Measurements from ENCODE around the gene TTLL5. TPM values are rescaled to one million over a fixed set of nuclear protein-coding genes. Genes with fewer than 3 reads are reported as not detected.
"Not testable (repeated sequence)": the region's sequence is repeated elsewhere in the genome, so short reads cannot be mapped to it uniquely, and the experiment has no call there.

TTLL5 gene
- total and polyA plus RNA-seq, 4 donors: 30.4 to 40.1 (median 33.1) TPM

- Histone ChIP-seq H3K27ac (ENCODE audit: low read depth, low read length) (no peak overlapping the region), H3K27me3 (ENCODE audit: control insufficient read depth, insufficient read depth, low read length) (no peaks in the 10 kb centered on the region), H3K4me1 (ENCODE audit: control insufficient read depth, insufficient read depth, low read length) (peaks cover 11% of the 10 kb centered on the region), H3K9me3 (ENCODE audit: control insufficient read depth, insufficient read depth, low read length) (no peaks in the 10 kb centered on the region), H3K4me3 (ENCODE audit: low read depth, low read length) (no peak overlapping the region), H3K36me3 (ENCODE audit: control insufficient read depth, insufficient read depth, low read length) (no peaks in the 10 kb centered on the region)
- DNase-seq (ENCODE audit: low read depth in 4 of 6, low spot score in 6 of 6): no peak
- WGBS (ENCODE audit: insufficient coverage): no CpG with 5 or more reads among the region's 2 CpGs
These were observed 254.0 kb downstream of the TTLL5 start for GRCh38 chr14:75915045-75915444.

- WGBS (ENCODE audit: insufficient coverage): 63% methylated on average over 1 of the region's 10 CpGs
- DNase-seq (ENCODE audit: low read depth in 4 of 6, low spot score in 6 of 6): peak in 1 of 6 donors; percentile 46
- Histone ChIP-seq H3K4me1 (ENCODE audit: control insufficient read depth, insufficient read depth, low read length) (peaks cover 6% of the 10 kb centered on the region), H3K4me3 (ENCODE audit: low read depth, low read length) (no peak overlapping the region), H3K9me3 (ENCODE audit: control insufficient read depth, insufficient read depth, low read length) (no peaks in the 10 kb centered on the region), H3K36me3 (ENCODE audit: control insufficient read depth, insufficient read depth, low read length) (no peaks in the 10 kb centered on the region), H3K27ac (ENCODE audit: low read depth, low read length) (peak overlapping the region; percentile 42), H3K27me3 (ENCODE audit: control insufficient read depth, insufficient read depth, low read length) (no peaks in the 10 kb centered on the region)
These were observed 256.4 kb downstream of the TTLL5 start for GRCh38 chr14:75917322-75917945.

DNA sequence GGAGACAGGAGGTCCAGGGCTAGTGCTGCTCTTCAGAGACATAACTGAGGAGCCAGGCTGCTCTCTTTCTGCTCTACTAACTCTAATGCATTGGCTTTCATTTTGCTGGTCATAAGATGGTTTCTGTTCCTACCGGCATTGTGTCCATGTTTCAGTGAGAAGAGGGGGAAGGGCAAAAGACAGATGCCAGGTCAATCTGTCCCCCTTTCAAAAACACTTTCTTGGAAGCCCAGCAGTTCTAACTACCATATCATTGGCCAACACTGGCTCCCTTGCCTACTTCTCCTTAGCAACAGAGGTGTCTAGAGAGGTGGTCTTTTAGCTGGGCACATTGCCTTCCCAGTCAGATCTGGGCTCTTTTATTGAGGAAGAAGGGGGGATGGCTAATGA is 256.9 kb downstream of the TTLL5 start:
- no CpG with 5 or more reads among the region's 1 CpG for WGBS (ENCODE audit: insufficient coverage)
- peak overlapping the region; percentile 42 for H3K27ac ChIP-seq (ENCODE audit: low read depth, low read length)

GRCh38 chr14:75920421-75920820 is 259.4 kb downstream of the TTLL5 start:
- WGBS (ENCODE audit: insufficient coverage): 100% methylated on average over 1 of the region's 4 CpGs

More for the DNA sequence above, 256.9 kb downstream of the TTLL5 start:
- Histone ChIP-seq H3K27me3 (ENCODE audit: control insufficient read depth, insufficient read depth, low read length) (no peaks in the 10 kb centered on the region), H3K4me3 (ENCODE audit: low read depth, low read length) (no peak overlapping the region), H3K9me3 (ENCODE audit: control insufficient read depth, insufficient read depth, low read length) (no peaks in the 10 kb centered on the region), H3K4me1 (ENCODE audit: control insufficient read depth, insufficient read depth, low read length) (peaks cover 6% of the 10 kb centered on the region), H3K36me3 (ENCODE audit: control insufficient read depth, insufficient read depth, low read length) (no peaks in the 10 kb centered on the region)
- peak in 1 of 6 donors; percentile 66 for DNase-seq (ENCODE audit: low read depth in 4 of 6, low spot score in 6 of 6)

DNA sequence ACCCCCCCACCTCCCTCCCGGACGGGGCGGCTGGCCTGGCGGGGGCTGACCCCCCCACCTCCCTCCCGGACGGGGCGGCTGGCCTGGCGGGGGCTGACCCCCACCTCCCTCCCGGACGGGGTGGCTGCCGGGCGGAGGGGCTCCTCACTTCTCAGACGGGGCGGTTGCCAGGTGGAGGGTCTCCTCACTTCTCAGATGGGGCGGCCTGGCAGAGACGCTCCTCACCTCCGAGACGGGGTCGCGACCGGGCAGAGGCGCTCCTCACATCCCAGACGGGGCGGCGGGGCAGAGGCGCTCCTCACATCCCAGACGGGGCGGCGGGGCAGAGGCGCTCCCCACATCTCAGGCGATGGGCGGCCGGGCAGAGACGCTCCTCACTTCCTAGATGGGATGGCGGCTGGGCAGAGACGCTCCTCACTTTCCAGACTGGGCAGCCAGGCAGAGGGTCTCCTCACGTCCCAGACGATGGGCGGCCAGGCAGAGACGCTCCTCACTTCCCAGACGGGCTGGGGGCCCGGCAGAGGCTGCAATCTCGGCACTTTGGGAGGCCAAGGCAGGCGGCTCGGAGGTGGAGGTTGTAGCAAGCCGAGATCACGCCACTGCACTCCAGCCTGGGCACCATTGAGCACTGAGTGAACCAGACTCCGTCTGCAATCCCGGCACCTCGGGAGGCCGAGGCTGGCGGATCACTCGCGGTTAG is 264.2 kb downstream of the TTLL5 start:
- H3K27me3 ChIP-seq (ENCODE audit: control insufficient read depth, insufficient read depth, low read length); H3K9me3 ChIP-seq (ENCODE audit: control insufficient read depth, insufficient read depth, low read length); H3K4me1 ChIP-seq (ENCODE audit: control insufficient read depth, insufficient read depth, low read length); H3K4me3 ChIP-seq (ENCODE audit: low read depth, low read length); H3K36me3 ChIP-seq (ENCODE audit: control insufficient read depth, insufficient read depth, low read length); DNase-seq (ENCODE audit: low read depth in 4 of 6, low spot score in 6 of 6); H3K27ac ChIP-seq (ENCODE audit: low read depth, low read length): not testable (repeated sequence)
- 98% methylated on average over 26 of the region's 54 CpGs for WGBS (ENCODE audit: insufficient coverage)

More at GRCh38 chr14:75920421-75920820, 259.4 kb downstream of the TTLL5 start:
- H3K36me3 ChIP-seq (ENCODE audit: control insufficient read depth, insufficient read depth, low read length); H3K27me3 ChIP-seq (ENCODE audit: control insufficient read depth, insufficient read depth, low read length); DNase-seq (ENCODE audit: low read depth in 4 of 6, low spot score in 6 of 6); H3K4me1 ChIP-seq (ENCODE audit: control insufficient read depth, insufficient read depth, low read length); H3K9me3 ChIP-seq (ENCODE audit: control insufficient read depth, insufficient read depth, low read length); H3K27ac ChIP-seq (ENCODE audit: low read depth, low read length); H3K4me3 ChIP-seq (ENCODE audit: low read depth, low read length): not testable (repeated sequence)

DNA sequence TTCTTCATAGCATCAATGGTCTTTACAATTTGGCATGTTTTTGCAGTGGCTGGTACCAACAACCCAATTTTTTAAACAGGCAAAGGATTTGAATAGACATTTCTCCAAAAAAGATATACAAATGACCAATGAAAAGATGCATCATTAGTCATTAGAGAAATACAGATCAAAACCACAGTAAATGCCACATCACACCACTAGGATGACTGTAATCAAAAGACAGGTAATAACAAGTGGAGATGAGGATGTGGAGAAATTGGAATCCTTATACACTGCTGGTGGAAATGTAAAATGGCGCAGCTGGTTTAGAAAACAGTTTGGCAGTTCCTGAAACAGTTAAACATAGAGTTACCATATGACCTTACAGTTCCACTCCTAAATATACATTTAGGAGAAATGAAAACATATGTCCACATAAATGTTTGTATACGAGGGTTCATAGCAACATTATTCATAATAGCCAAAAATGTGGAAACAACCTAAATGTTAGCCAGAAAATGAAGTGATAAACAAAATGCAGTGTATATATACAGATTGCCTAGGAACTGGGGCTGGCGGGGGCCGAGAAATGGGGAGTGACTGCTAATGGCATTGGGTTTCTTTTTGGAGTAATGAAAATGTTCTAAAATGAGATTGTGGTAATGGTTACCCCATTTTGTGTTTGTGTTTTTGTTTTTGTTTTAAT is 265.5 kb downstream of the TTLL5 start:
- Histone ChIP-seq H3K4me3 (ENCODE audit: low read depth, low read length) (no peak overlapping the region), H3K27ac (ENCODE audit: low read depth, low read length) (no peak overlapping the region), H3K4me1 (ENCODE audit: control insufficient read depth, insufficient read depth, low read length) (no peaks in the 10 kb centered on the region), H3K36me3 (ENCODE audit: control insufficient read depth, insufficient read depth, low read length) (peaks cover 2% of the 10 kb centered on the region), H3K9me3 (ENCODE audit: control insufficient read depth, insufficient read depth, low read length) (no peaks in the 10 kb centered on the region), H3K27me3 (ENCODE audit: control insufficient read depth, insufficient read depth, low read length) (no peaks in the 10 kb centered on the region)
- 100% methylated on average over 2 of the region's 4 CpGs for WGBS (ENCODE audit: insufficient coverage)
- no peak for DNase-seq (ENCODE audit: low read depth in 4 of 6, low spot score in 6 of 6)

DNA sequence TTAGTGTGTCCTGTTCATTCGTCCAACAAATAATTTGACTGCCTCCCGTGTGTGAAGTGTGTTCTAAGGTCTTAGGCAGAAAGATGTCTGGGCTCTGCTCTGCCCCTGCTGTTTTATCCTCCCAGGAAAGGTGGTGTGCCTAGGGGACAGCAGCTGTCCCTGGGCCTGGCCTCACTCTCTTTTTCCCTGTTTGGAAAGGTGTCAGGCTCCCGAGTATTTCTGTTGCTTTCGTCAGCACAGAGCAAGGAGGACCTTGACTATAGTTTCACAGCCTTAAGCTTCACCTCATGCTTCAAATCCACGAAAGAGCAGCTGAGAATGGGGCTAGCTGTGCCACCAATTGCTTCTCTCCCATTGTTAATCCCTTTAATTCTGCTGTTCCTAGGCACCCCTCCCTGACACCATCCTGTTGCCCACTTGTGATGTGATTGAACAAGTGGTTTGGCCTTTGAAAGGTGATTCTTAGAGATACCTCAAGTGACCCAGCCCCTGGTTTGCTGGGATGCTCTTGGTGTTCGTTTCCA is 266.6 kb downstream of the TTLL5 start:
- no peak overlapping the region for H3K4me3 ChIP-seq (ENCODE audit: low read depth, low read length)
- H3K27me3 ChIP-seq (ENCODE audit: control insufficient read depth, insufficient read depth, low read length): no peaks in the 10 kb centered on the region
- peaks cover 2% of the 10 kb centered on the region for H3K36me3 ChIP-seq (ENCODE audit: control insufficient read depth, insufficient read depth, low read length)
- H3K9me3 ChIP-seq (ENCODE audit: control insufficient read depth, insufficient read depth, low read length): no peaks in the 10 kb centered on the region
- H3K4me1 ChIP-seq (ENCODE audit: control insufficient read depth, insufficient read depth, low read length): no peaks in the 10 kb centered on the region
- 62% methylated on average over 4 of the region's 6 CpGs for WGBS (ENCODE audit: insufficient coverage)
- DNase-seq (ENCODE audit: low read depth in 4 of 6, low spot score in 6 of 6): no peak
- H3K27ac ChIP-seq (ENCODE audit: low read depth, low read length): no peak overlapping the region

- DNase-seq (ENCODE audit: low read depth in 4 of 6, low spot score in 6 of 6): peak in 2 of 6 donors; percentile 46 to 64
- H3K4me1 ChIP-seq (ENCODE audit: control insufficient read depth, insufficient read depth, low read length): no peaks in the 10 kb centered on the region
- H3K9me3 ChIP-seq (ENCODE audit: control insufficient read depth, insufficient read depth, low read length): no peaks in the 10 kb centered on the region
- no peak overlapping the region for H3K4me3 ChIP-seq (ENCODE audit: low read depth, low read length)
- H3K36me3 ChIP-seq (ENCODE audit: control insufficient read depth, insufficient read depth, low read length): peaks cover 2% of the 10 kb centered on the region
- H3K27ac ChIP-seq (ENCODE audit: low read depth, low read length): no peak overlapping the region
- 87% methylated on average over 1 of the region's 5 CpGs for WGBS (ENCODE audit: insufficient coverage)
- H3K27me3 ChIP-seq (ENCODE audit: control insufficient read depth, insufficient read depth, low read length): no peaks in the 10 kb centered on the region
These were observed 267.7 kb downstream of the TTLL5 start for GRCh38 chr14:75928690-75929181.

DNA sequence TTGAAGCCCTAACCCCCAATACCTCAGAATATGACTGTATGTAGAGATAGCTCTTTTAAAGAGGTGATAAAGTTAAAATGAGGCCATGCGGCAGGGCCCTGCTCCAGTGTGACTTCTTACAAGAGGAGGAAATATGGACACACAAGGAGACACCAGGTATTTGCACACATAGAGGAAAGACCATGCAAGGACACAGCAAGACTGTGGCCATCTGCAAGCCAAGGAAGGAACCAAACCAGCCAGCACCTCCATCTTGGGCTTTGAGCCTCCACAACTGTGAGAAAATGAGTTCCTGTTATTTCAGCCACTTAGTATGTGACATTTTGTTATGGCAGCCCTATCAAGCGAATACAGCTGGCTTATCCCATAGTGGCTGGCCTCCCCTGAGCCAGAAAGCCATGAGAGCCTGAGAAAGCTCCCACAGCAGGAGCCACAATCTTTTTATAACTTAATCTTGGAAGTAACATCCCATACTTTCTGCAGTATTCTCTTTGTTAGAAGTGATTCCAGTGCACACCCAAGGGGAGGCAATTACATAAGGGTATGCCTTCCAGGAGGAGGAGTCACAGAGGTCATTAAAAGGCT is 272.8 kb downstream of the TTLL5 start:
- DNase-seq (ENCODE audit: low read depth in 4 of 6, low spot score in 6 of 6): no peak
- no peaks in the 10 kb centered on the region for H3K36me3 ChIP-seq (ENCODE audit: control insufficient read depth, insufficient read depth, low read length)
- no peaks in the 10 kb centered on the region for H3K9me3 ChIP-seq (ENCODE audit: control insufficient read depth, insufficient read depth, low read length)
- WGBS (ENCODE audit: insufficient coverage): 69% methylated on average over 2 of the region's 2 CpGs
- H3K4me1 ChIP-seq (ENCODE audit: control insufficient read depth, insufficient read depth, low read length): no peaks in the 10 kb centered on the region
- no peak overlapping the region for H3K4me3 ChIP-seq (ENCODE audit: low read depth, low read length)
- H3K27me3 ChIP-seq (ENCODE audit: control insufficient read depth, insufficient read depth, low read length): no peaks in the 10 kb centered on the region
- no peak overlapping the region for H3K27ac ChIP-seq (ENCODE audit: low read depth, low read length)

Data from spinal cord (tissue), 10 donors.